HG03342 (cell line): ENCODE data around the gene SIGLECL1.

ENCODE experiments used
- ATAC-seq: cut with Tn5 transposase; IDR thresholded peaks from one replicate; pipeline ENCODE4 v1.9.1; 2021; ENCODE audit warnings: mild to moderate bottlenecking, moderate library complexity; ENCODE audit not compliant: unreplicated experiment

SIGLECL1 gene

GRCh38 chr19:51295382-51296126, 44.7 kb downstream of the SIGLECL1 start:
- ATAC-seq = no peak

DNA sequence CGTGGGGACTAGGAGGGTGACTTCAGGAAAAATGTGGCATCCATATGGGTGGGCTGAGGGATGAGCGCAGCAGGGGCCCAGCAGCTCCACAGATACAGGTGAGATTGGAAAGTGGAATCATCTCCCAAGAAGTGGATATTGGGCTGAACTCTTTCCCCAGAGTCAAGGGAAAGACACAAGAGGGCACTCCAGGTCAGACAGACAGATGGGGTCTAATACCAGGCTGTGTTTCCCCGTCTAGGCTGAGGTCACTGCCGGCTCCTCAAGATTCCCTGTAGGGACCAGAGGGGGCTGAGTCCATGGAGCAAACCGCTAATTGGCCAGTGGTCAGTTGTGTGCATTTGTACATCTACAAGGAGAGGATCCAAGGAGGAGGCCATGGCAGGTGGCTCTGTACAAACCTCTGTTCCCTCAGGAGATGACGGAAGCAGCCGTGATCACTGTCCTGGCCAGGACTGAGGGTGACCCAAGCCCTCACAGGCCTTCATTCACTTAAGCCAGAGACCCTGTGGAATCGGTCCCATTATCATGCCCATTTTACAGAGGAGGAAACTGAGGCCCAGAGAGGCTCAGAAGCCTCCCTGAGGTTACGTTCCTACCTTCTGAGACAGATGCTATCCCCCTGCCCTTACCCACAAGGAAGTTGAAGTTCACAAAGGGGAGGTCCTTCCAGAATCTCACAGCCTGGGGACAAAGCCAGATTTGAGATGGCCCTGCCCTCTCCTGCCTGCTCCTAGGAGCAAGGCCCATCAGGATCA, 45.6 kb downstream of the SIGLECL1 start:
- ATAC-seq = no peak

DNA sequence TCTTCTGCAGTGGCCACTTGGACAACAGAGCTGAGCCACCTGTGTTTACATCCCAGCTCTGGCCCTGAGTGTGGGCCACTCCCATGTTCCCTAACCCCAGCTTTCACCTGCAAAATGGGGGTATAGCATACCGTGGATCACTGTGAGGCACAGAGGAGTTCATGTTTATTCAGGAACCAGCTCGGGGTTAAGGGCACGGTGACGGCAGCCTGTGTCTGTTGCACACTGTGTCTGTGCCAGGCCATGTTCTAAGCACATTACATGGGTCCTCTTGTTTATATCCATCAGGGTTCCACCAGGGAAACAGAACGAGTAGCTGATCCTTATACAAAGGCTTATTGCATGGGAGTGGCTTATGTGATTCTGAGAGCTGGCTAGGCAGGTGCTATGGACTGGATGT, 46.5 kb downstream of the SIGLECL1 start:
- no peak for ATAC-seq

DNA sequence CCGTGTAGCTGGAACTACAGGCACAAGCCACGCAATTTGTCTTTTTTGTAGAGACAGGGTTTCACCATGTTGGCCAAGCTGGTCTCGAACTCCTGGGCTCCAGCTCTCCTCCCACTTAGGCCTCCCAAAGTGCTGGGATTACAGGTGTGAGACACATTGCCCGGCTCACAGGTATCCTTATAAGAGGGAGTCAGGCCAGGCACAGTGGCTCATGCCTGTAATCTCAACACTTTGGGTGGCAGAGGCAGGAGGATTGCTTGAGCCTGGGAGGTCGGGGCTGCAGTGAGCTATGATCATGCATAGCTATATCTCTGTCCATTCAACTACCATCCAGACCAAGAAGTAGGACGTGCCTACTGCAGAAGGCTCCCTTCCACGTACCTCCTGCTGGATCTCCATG, 50.4 kb downstream of the SIGLECL1 start:
- ATAC-seq = no peak

- ATAC-seq = no peak
These were observed 54.6 kb downstream of the SIGLECL1 start for GRCh38 chr19:51305479-51305878.

DNA sequence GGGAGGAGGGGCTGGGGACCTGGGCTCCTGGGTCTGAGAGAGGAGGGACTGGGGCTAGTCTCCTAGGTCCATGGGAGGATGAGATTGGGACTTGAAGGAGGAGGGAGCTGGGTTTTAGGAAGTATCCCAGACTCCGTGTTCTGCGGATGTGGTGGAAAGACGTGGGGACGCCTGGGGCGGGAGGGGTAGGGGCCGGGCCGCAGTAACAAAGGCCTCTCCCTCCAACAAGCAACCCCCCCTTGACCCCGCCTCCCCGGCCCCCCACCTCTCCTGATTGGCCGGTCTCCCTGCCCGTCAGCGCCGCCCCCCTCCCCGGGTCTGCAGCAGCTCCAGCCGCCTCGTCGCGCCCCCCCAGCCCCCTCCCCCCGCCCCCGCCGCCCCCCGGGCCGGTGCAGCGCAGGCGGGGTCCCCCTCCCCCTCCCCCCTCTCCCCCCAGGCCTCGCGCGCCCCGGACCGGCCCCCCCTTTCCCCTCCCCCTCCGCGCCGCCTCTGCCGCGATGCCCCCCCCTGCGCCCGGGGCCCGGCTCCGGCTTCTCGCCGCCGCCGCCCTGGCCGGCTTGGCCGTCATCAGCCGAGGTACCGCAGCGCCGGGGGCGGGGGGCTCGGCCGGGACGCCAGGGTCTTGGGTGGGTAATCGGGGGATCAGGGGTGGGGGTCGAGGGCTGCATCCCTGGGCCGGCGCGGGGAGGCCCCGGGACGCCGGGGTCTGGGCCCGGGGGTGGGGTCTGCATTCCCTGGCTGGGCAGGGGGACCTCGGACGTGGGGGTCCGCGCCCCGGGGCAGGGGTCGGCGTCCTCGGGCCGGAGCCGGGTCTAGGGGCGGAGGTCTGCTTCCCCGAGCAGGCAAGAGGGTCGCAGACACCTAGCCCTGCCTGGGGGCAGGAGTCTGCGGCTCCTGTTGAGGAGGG, 60.7 kb downstream of the SIGLECL1 start, which contains the start of gene IGLON5:
IGLON5 (plus strand) TSS at position 294 of the 907 bp plus-strand sequence; CDS start at position 498, 204 bp downstream.
- ATAC-seq = no peak

- ATAC-seq = no peak
These were observed 65.8 kb downstream of the SIGLECL1 start for GRCh38 chr19:51316688-51317087.

DNA sequence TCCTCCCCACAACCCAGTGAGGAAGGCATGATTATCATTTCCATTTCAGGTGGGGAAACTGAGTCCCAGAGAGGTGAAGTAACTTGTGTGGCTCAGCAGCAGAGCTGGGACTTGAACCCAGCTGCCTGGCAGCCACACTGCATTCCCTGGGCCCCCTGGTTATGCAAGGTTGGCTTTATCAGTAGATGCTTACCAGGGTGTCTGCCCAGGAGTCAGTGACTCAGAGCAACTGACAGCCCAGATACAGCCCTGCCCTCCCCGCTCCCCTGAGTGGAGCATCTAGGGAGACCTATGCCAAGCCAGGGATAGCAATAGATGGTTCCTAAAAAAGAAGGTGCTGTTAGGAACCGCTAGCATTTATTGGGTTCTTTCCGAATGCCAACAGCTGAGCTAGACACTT, 66.5 kb downstream of the SIGLECL1 start:
- ATAC-seq = no peak

- no peak for ATAC-seq
These were observed 67.1 kb downstream of the SIGLECL1 start for GRCh38 chr19:51317968-51318367.
